ACC112 (cell line): ENCODE measurements around the gene CNPPD1.

Experiments
- H2AFZ ChIP-seq: fragments of 200-600 bp; sonication (generic); one replicate; pipeline ENCODE4 v1.6.0; 2017; ENCODE audit warnings: antibody characterized with exemption, low read length; ENCODE audit not compliant: unreplicated experiment
- H3K27ac ChIP-seq: fragments of 200-600 bp; sonication (generic); 2 replicates; pipeline ENCODE4 v1.5.1; 2014; ENCODE audit warnings: low read depth, mild to moderate bottlenecking, antibody characterized with exemption, low read length, moderate library complexity
- H3K27me3 ChIP-seq: fragments of 200-600 bp; sonication (generic); 2 replicates; pipeline ENCODE4 v1.6.1; 2014; ENCODE audit warnings: mild to moderate bottlenecking, antibody characterized with exemption, low read length, moderate library complexity, mixed read lengths; ENCODE audit not compliant: insufficient read depth
- H3K36me3 ChIP-seq: fragments of 200-600 bp; sonication (generic); 2 replicates; pipeline ENCODE4 v1.6.1; 2016; ENCODE audit warnings: mild to moderate bottlenecking, antibody characterized with exemption, low read length, moderate library complexity, mixed read lengths; ENCODE audit not compliant: insufficient read depth
- H3K4me1 ChIP-seq: fragments of 200-600 bp; sonication (generic); one replicate; pipeline ENCODE4 v1.6.1; 2016; ENCODE audit warnings: low read length, mixed read lengths; ENCODE audit not compliant: insufficient read depth, unreplicated experiment, control insufficient read depth
- H3K4me3 ChIP-seq: fragments of 200-600 bp; sonication (generic); 2 replicates; pipeline ENCODE4 v1.5.1; 2014; ENCODE audit warnings: mild to moderate bottlenecking, low read depth, low read length
- H3K79me2 ChIP-seq: fragments of 200-600 bp; sonication (generic); one replicate; pipeline ENCODE4 v1.6.0; 2016; ENCODE audit warnings: low read length; ENCODE audit not compliant: control insufficient read depth, unreplicated experiment, insufficient read depth

Gene CNPPD1

DNA sequence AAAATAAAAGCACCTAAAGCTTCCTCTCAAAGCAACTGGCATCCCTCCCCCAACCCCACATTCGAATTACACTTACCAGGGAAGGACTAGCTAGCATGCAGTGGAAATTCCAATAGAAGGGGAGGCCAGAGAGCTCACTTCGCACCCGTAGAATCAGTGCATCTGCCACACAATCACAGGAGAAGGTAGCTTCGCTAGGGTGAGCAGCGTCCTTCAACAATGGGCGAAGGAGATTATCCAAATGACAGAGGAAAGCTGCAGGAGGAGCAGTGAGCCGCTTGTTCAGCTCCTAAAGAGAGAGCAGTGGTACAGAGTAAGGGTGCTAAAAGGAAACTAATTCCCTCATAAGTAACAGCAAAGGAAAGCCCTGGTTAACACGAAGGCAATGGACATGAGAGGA lies 19.3 kb downstream of the CNPPD1 start:
- Histone ChIP-seq H3K36me3 (no peaks in the 10 kb centered on the region), H3K4me1 (peaks cover 13% of the 10 kb centered on the region), H3K27me3 (no peaks in the 10 kb centered on the region), H3K79me2 (no peaks in the 10 kb centered on the region), H3K4me3 (no peak overlapping the region), H2AFZ (no peak overlapping the region), H3K27ac (no peak overlapping the region)

- Histone ChIP-seq H2AFZ (no peak overlapping the region), H3K27ac (no peak overlapping the region), H3K4me3 (no peak overlapping the region), H3K27me3 (no peaks in the 10 kb centered on the region), H3K79me2 (no peaks in the 10 kb centered on the region), H3K4me1 (peaks cover 8% of the 10 kb centered on the region), H3K36me3 (no peaks in the 10 kb centered on the region)
These were observed 21.6 kb downstream of the CNPPD1 start for GRCh38 chr2:219155054-219155644.

- Histone ChIP-seq H3K79me2 (no peaks in the 10 kb centered on the region), H3K4me1 (no peaks in the 10 kb centered on the region), H2AFZ (no peak overlapping the region), H3K27ac (no peak overlapping the region), H3K36me3 (no peaks in the 10 kb centered on the region), H3K4me3 (no peak overlapping the region), H3K27me3 (no peaks in the 10 kb centered on the region)
These were observed 27.1 kb downstream of the CNPPD1 start for GRCh38 chr2:219149667-219150066.

GRCh38 chr2:219142329-219142728 lies 34.4 kb downstream of the CNPPD1 start:
- Histone ChIP-seq H3K36me3 (peaks cover 10% of the 10 kb centered on the region; the same call in 1 of the 2 replicates), H3K27me3 (no peaks in the 10 kb centered on the region), H2AFZ (no peak overlapping the region), H3K79me2 (no peaks in the 10 kb centered on the region), H3K4me3 (no peak overlapping the region), H3K27ac (peak overlapping the region; percentile 34; the same call in 1 of the 2 replicates), H3K4me1 (peaks cover 18% of the 10 kb centered on the region)

GRCh38 chr2:219140722-219141121 lies 36.0 kb downstream of the CNPPD1 start:
- H3K79me2 ChIP-seq, result no peaks in the 10 kb centered on the region
- H3K27me3 ChIP-seq, result no peaks in the 10 kb centered on the region
- no peak overlapping the region for H3K4me3 ChIP-seq
- peaks cover 18% of the 10 kb centered on the region for H3K4me1 ChIP-seq
- H2AFZ ChIP-seq, result no peak overlapping the region
- H3K36me3 ChIP-seq, result peaks cover 10% of the 10 kb centered on the region; the same call in 1 of the 2 replicates
- H3K27ac ChIP-seq, result no peak overlapping the region

- Histone ChIP-seq H3K27me3 (no peaks in the 10 kb centered on the region), H3K4me3 (no peak overlapping the region), H2AFZ (no peak overlapping the region), H3K36me3 (no peaks in the 10 kb centered on the region), H3K79me2 (no peaks in the 10 kb centered on the region), H3K27ac (no peak overlapping the region), H3K4me1 (no peaks in the 10 kb centered on the region)
These were observed 42.7 kb downstream of the CNPPD1 start for GRCh38 chr2:219133976-219134375.

DNA sequence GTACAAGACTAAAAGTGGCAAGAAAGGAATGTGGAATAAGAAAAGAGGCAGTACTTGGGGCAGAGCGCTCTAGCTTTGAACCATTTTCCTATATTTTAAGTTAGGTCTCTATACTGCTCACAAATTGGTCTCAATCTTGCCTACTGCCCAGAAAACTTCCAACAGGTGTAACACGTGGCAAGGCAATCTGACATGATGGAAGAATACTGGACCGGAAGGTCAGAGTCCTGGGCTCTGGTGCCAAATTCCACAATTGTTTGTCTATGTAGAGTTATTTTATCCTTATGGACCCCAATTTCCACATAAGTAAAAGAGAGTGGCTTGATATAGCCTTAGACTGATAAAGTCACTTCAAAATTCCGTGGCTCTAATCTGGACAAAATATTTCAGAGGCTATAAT lies 45.0 kb downstream of the CNPPD1 start:
- no peak overlapping the region for H3K27ac ChIP-seq
- no peak overlapping the region for H3K4me3 ChIP-seq
- H3K36me3 ChIP-seq, result no peaks in the 10 kb centered on the region
- H3K79me2 ChIP-seq, result no peaks in the 10 kb centered on the region
- peaks cover 3% of the 10 kb centered on the region for H3K4me1 ChIP-seq
- H2AFZ ChIP-seq, result no peak overlapping the region
- H3K27me3 ChIP-seq, result no peaks in the 10 kb centered on the region

- H3K36me3 ChIP-seq, result no peaks in the 10 kb centered on the region
- no peak overlapping the region for H2AFZ ChIP-seq
- H3K27ac ChIP-seq, result no peak overlapping the region
- H3K79me2 ChIP-seq, result no peaks in the 10 kb centered on the region
- no peak overlapping the region for H3K4me3 ChIP-seq
- no peaks in the 10 kb centered on the region for H3K27me3 ChIP-seq
- peaks cover 7% of the 10 kb centered on the region for H3K4me1 ChIP-seq
These were observed 45.4 kb downstream of the CNPPD1 start for GRCh38 chr2:219131327-219131726.

DNA sequence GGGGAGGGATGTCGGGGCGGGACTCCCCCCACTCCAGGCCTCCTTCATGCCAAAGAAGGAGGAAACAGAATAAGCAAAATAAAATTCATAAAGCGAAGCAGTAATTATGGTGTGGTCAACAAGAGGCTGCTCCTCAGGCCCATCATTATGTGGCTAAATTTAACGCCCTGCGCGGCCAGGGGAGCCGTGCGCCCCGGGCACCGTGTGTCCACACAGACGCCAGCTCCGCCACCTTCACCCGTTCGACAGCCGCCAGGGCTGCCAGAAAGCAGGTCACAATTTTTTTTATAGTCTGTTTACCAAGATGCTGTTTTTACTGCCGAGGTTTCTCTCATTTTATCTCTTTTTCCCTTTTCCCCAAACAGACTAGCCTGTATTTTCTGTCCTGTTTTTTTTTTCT lies 47.1 kb downstream of the CNPPD1 start:
- H2AFZ ChIP-seq, result no peak overlapping the region
- H3K36me3 ChIP-seq, result no peaks in the 10 kb centered on the region
- H3K4me1 ChIP-seq, result peaks cover 23% of the 10 kb centered on the region
- no peak overlapping the region for H3K27ac ChIP-seq
- H3K4me3 ChIP-seq, result no peak overlapping the region
- H3K79me2 ChIP-seq, result no peaks in the 10 kb centered on the region
- H3K27me3 ChIP-seq, result no peaks in the 10 kb centered on the region

DNA sequence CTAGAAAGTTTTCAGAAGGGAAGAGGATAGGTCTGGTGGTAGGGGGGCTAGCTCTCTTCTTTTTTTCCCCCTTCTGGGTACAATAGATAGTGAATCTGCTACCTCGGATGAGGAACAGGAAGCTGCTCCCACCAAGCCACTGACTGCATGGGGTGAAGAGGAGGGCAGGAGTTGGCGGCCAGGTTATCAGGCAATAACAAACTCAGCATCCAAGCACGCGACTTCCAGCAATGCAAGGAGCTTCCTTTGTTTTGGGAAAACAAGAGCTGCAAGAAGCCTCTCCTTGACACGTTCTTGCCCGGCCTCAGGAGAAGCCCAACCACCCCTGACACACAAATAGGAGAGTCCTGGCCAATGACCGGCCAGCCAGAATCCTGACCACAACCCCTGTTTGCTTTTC lies 48.3 kb downstream of the CNPPD1 start:
- Histone ChIP-seq H3K27ac (no peak overlapping the region), H3K79me2 (no peaks in the 10 kb centered on the region), H3K4me3 (no peak overlapping the region), H3K27me3 (no peaks in the 10 kb centered on the region), H2AFZ (no peak overlapping the region), H3K4me1 (peaks cover 34% of the 10 kb centered on the region), H3K36me3 (no peaks in the 10 kb centered on the region)

DNA sequence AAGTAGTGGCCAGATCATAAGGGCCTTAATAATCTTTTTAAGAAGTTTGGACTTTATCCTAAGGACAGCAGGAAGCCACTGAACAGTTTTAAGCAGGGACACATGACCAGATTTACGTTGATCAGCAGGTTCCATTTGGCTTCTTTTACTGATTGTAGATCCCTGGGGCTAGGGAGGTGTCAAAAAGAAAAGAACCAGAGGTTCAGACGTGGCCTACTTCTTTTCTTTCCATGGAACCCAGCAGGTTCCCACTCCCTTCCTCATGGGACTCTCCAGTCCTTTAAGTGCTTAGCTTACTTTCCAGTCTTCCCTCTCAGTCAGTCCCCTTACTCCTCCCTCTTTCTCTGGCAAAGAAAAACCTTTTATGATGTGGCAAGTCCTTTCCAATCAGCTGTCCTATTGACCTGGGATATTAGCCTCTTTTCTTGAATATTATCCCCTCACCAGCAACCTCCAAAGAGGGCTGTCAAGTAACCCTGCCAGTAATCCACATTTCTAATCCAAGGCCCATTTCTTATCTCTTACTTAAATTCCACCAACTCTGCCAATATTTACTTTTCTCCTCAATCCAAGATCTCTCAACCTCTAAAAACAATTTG lies 49.6 kb downstream of the CNPPD1 start:
- H3K4me1 ChIP-seq, result peaks cover 39% of the 10 kb centered on the region
- no peak overlapping the region for H2AFZ ChIP-seq
- no peak overlapping the region for H3K4me3 ChIP-seq
- H3K36me3 ChIP-seq, result no peaks in the 10 kb centered on the region
- no peaks in the 10 kb centered on the region for H3K27me3 ChIP-seq
- peak overlapping the region; percentile 82; the same call in 1 of the 2 replicates for H3K27ac ChIP-seq
- no peaks in the 10 kb centered on the region for H3K79me2 ChIP-seq
